NCI-H526 treated with DMSO at 0.1 percent for 48 hours (cell line): Measurements from ENCODE around the gene SPATA16.
"Not testable (repeated sequence)": the region's sequence is repeated elsewhere in the genome, so short reads cannot be mapped to it uniquely, and the experiment has no call there.

Source experiments
- DNase-seq: peaks from one replicate; lab custom pipeline; 2025; lab: John Stamatoyannopoulos, UW

Gene SPATA16

GRCh38 chr3:173003956-173004355, 137.1 kb downstream of the SPATA16 start:
- DNase-seq = no peak

GRCh38 chr3:173003471-173003870, 137.6 kb downstream of the SPATA16 start:
- DNase-seq = no peak

- DNase-seq = no peak
Measured at GRCh38 chr3:173001622-173002021, 139.4 kb downstream of the SPATA16 start.

GRCh38 chr3:173000553-173000952, 140.5 kb downstream of the SPATA16 start:
- no peak for DNase-seq

GRCh38 chr3:172993412-172993811, 147.6 kb downstream of the SPATA16 start:
- no peak for DNase-seq

- DNase-seq = no peak
Measured at GRCh38 chr3:172991424-172991996, 149.5 kb downstream of the SPATA16 start.

GRCh38 chr3:172989373-172989772, 151.7 kb downstream of the SPATA16 start:
- no peak for DNase-seq

GRCh38 chr3:172987273-172987672, 153.8 kb downstream of the SPATA16 start:
- DNase-seq = no peak

- DNase-seq = no peak
Measured at GRCh38 chr3:172984914-172985313, 156.1 kb downstream of the SPATA16 start.

GRCh38 chr3:172982736-172983364, 158.2 kb downstream of the SPATA16 start:
- no peak for DNase-seq

GRCh38 chr3:172981407-172981983, 159.5 kb downstream of the SPATA16 start:
- DNase-seq = no peak

- no peak for DNase-seq
Measured at GRCh38 chr3:172980849-172981248, 160.2 kb downstream of the SPATA16 start.

GRCh38 chr3:172977696-172978095, 163.3 kb downstream of the SPATA16 start:
- DNase-seq = no peak

- DNase-seq = no peak
Measured at GRCh38 chr3:172974969-172975368, 166.1 kb downstream of the SPATA16 start.

- no peak for DNase-seq
Measured at GRCh38 chr3:172973799-172974198, 167.2 kb downstream of the SPATA16 start.

- DNase-seq = no peak
Measured at GRCh38 chr3:172972717-172973116, 168.3 kb downstream of the SPATA16 start.

GRCh38 chr3:172972067-172972466, 169.0 kb downstream of the SPATA16 start:
- no peak for DNase-seq

GRCh38 chr3:172968646-172969045, 172.4 kb downstream of the SPATA16 start:
- no peak for DNase-seq

- no peak for DNase-seq
Measured at GRCh38 chr3:172965256-172965655, 175.8 kb downstream of the SPATA16 start.

- DNase-seq = not testable (repeated sequence)
Measured at GRCh38 chr3:172960626-172961182, 180.3 kb downstream of the SPATA16 start.

- no peak for DNase-seq
Measured at GRCh38 chr3:172958565-172958964, 182.5 kb downstream of the SPATA16 start.

- no peak for DNase-seq
Measured at GRCh38 chr3:172953571-172953970, 187.5 kb downstream of the SPATA16 start.

- DNase-seq = no peak
Measured at GRCh38 chr3:172951511-172951910, 189.5 kb downstream of the SPATA16 start.
